HepG2 (cell line): Measurements from ENCODE around the gene ZBP1. TPM values are rescaled to one million over a fixed set of nuclear protein-coding genes. Genes with fewer than 3 reads are reported as not detected.

Experiments used
- ATAC-seq: fragments of 200-7000 bp; cut with Tn5 transposase; 3 replicates; pipeline ENCODE4 v1.9.1; 2020; ENCODE audit warnings: mild to moderate bottlenecking, moderate library complexity
- BruUV-seq: library from RNA; stranded (reverse); fragments of 400-500 nt; replicated peaks from 2 replicates; lab custom pipeline; 2021; lab: Mats Ljungman, UMichigan
- CTCF ChIA-PET: fragments of 300-600 bp; formaldehyde crosslinking; extraction: SDS; loops from one replicate; lab custom pipeline; 2021; ENCODE audit warnings: low total read pairs, inconsistent platforms, low intra/inter-chr PET ratio; lab: Yijun Ruan, JAX
- POLR2A ChIA-PET: fragments of 350-600 bp; sonication (Branson Sonifier 250); formaldehyde crosslinking; loops from one replicate; lab custom pipeline; 2020; ENCODE audit warnings: antibody characterized with exemption, inconsistent platforms; lab: Yijun Ruan, JAX
- DNase-seq: peaks from one replicate; pipeline ENCODE4 v3.0.0-alpha.2; 2015; ENCODE audit warnings: low spot score
- FAIRE-seq: peaks from 3 replicates; lab custom pipeline; 2011; peaks lifted over from hg19 to GRCh38; lab: Jason Lieb, UNC
- H2AFZ ChIP-seq: one replicate; pipeline ENCODE4 v1.6.1; 2011; ENCODE audit warnings: low read length, inconsistent platforms
- H3K27ac ChIP-seq: fragments of 300-600 bp; 3 replicates; pipeline ENCODE4 v1.8.0; 2011; ENCODE audit warnings: mixed run types, mild to moderate bottlenecking, mixed read lengths, low read length, inconsistent platforms; ENCODE audit not compliant: insufficient read depth; ENCODE audit errors: extremely low read length
- H3K27me3 ChIP-seq, 2 experiments: fragments of 200-600 bp in 1 of 2; 2 replicates in 1 of 2; 3 replicates in 1 of 2; pipeline versions ENCODE4 v1.6.0 to v1.8.0; 2011; ENCODE audit warnings: low read length in 2 of 2, mild to moderate bottlenecking in 2 of 2, moderate library complexity in 2 of 2, inconsistent platforms in 1 of 2; ENCODE audit not compliant: insufficient read depth in 2 of 2, control insufficient read depth in 1 of 2
- H3K36me3 ChIP-seq, 2 experiments: fragments of 200-600 bp in 1 of 2; replicated peaks in 1 of 2; 2 replicates in 1 of 2; 3 replicates in 1 of 2; pipeline versions ENCODE4 v1.5.1 to v1.8.0; 2011; ENCODE audit warnings: low read length in 2 of 2, inconsistent platforms in 1 of 2; ENCODE audit not compliant: insufficient read depth in 2 of 2, control insufficient read depth in 1 of 2
- H3K4me1 ChIP-seq: 2 replicates; pipeline ENCODE4 v1.5.1; 2012; ENCODE audit warnings: low read length, inconsistent platforms; ENCODE audit not compliant: insufficient read depth
- H3K4me2 ChIP-seq: 2 replicates; pipeline ENCODE4 v1.6.0; 2011; ENCODE audit warnings: low read depth, low read length, inconsistent platforms
- H3K4me3 ChIP-seq, 3 experiments: fragments of 200-600 bp in 1 of 3; sonication (generic), shearing (Covaris generic) in 1 of 3; replicated peaks in 1 of 3; 2 replicates each; pipeline ENCODE4 v1.5.1; 2011 to 2016; ENCODE audit warnings: low read length in 3 of 3, inconsistent platforms in 2 of 3, low read depth in 2 of 3, mild to moderate bottlenecking in 2 of 3, control low read depth in 1 of 3, mixed read lengths in 1 of 3; ENCODE audit not compliant: insufficient read depth in 1 of 3
- H3K79me2 ChIP-seq: one replicate; pipeline ENCODE4 v1.6.1; 2011; ENCODE audit warnings: low read length, inconsistent platforms; ENCODE audit not compliant: insufficient read depth
- H3K9ac ChIP-seq: 2 replicates; pipeline ENCODE4 v1.6.0; 2011; ENCODE audit warnings: mild to moderate bottlenecking, low read depth, low read length, inconsistent platforms; ENCODE audit not compliant: insufficient read depth
- H3K9me3 ChIP-seq: 2 replicates; pipeline ENCODE4 v1.5.1; 2012; ENCODE audit warnings: mild to moderate bottlenecking, low read length
- H4K20me1 ChIP-seq: 2 replicates; pipeline ENCODE4 v1.6.0; 2011; ENCODE audit warnings: inconsistent platforms, mild to moderate bottlenecking, low read length, moderate library complexity; ENCODE audit not compliant: insufficient read depth
- ATRX ChIP-seq: sonication (generic); formaldehyde crosslinking; IDR thresholded peaks from 2 replicates; pipeline ENCODE4 v1.4.0; 2020; ENCODE audit warnings: missing genetic modification reagents, borderline replicate concordance
- BRCA1 ChIP-seq: sonication (generic); formaldehyde crosslinking; IDR thresholded peaks from 2 replicates; pipeline ENCODE4 v1.4.0; 2020; ENCODE audit warnings: missing genetic modification reagents
- FOXJ3 ChIP-seq: sonication (generic); formaldehyde crosslinking; IDR thresholded peaks from 2 replicates; pipeline ENCODE4 v1.4.0; 2020; ENCODE audit warnings: missing genetic modification reagents, mild to moderate bottlenecking, borderline replicate concordance
- HMGXB3 ChIP-seq: sonication (generic); formaldehyde crosslinking; IDR thresholded peaks from 2 replicates; pipeline ENCODE4 v1.4.0; 2020; ENCODE audit warnings: missing genetic modification reagents, borderline replicate concordance
- KLF11 ChIP-seq: IDR thresholded peaks from 2 replicates; pipeline ENCODE4 v1.6.1; 2016; ENCODE audit warnings: missing compliant biosample characterization
- NCOA5 ChIP-seq: sonication (generic); formaldehyde crosslinking; IDR thresholded peaks from 2 replicates; pipeline ENCODE4 v1.4.0; 2020; ENCODE audit warnings: missing genetic modification reagents
- RAD51 ChIP-seq: fragments of 450-650 bp; IDR thresholded peaks from 2 replicates; pipeline ENCODE4 v1.6.1; 2016; ENCODE audit warnings: borderline replicate concordance
- RFX3 ChIP-seq: IDR thresholded peaks from 2 replicates; pipeline ENCODE4 v1.6.1; 2016; ENCODE audit warnings: missing biosample characterization, missing genetic modification reagents
- ZC3H4 ChIP-seq: sonication (generic); formaldehyde crosslinking; IDR thresholded peaks from 2 replicates; pipeline ENCODE4 v1.4.0; 2020; ENCODE audit warnings: missing genetic modification reagents, borderline replicate concordance
- ZMYM3 ChIP-seq: sonication (generic); formaldehyde crosslinking; IDR thresholded peaks from 2 replicates; pipeline ENCODE4 v1.5.1; 2020; ENCODE audit warnings: mild to moderate bottlenecking, missing genetic modification reagents
- ZNF768 ChIP-seq: sonication (generic); formaldehyde crosslinking; IDR thresholded peaks from 2 replicates; pipeline ENCODE4 v1.4.0; 2020; ENCODE audit warnings: missing genetic modification reagents
- ZNF850 ChIP-seq: sonication (generic); formaldehyde crosslinking; conservative IDR thresholded peaks from 2 replicates; pipeline ENCODE4 v1.9.0; 2021; ENCODE audit warnings: mild to moderate bottlenecking, missing genetic modification reagents
- WGBS: methylation state at CpG from one replicate; pipeline ENCODE4 v1.1.6; 2017; ENCODE audit warnings: low lambda C conversion rate; 5-methylcytosine and 5-hydroxymethylcytosine counted together
- in situ Hi-C: cut with HindIII; loops from 2 replicates; pipeline ENCODE4 v1.10.0; 2017; ENCODE audit warnings: low pct_unique_long_range_greater_than_20kb; ENCODE audit not compliant: extremely low pct_ligation_motif_present
- intact Hi-C: fragments of 100-400 bp; cut with micrococcal nuclease; formaldehyde crosslinking; loops from one replicate; pipeline ENCODE4 v1.10.0; 2022; ENCODE audit not compliant: unreplicated experiment
- polyA plus RNA-seq, 8 experiments: library from polyadenylated mRNA; depleted of rRNA in 3 of 8; stranded (reverse) in 7 of 8; unstranded in 1 of 8; fragments of >200 nt; fragmentation: Illumina TruSeq in 4 of 8; extraction: Trizol in 4 of 8; gene quantifications; 2 replicates each; pipeline versions ENCODE4 v1.2.1 to v1.2.3, GENCODE V29; 2011 to 2016; ENCODE audit warnings: low read depth in 4 of 8, missing spikeins in 1 of 8, mixed read lengths in 1 of 8; ENCODE audit not compliant: insufficient read depth in 1 of 8
- total RNA-seq, 5 experiments: library from RNA; depleted of rRNA; stranded (reverse); fragments of >200 nt; fragmentation: Illumina TruSeq; extraction: Trizol; gene quantifications; 2 replicates each; pipeline ENCODE4 v1.2.3, GENCODE V29; 2016; ENCODE audit warnings: low read depth in 1 of 5

ZBP1 gene
- total and polyA plus RNA-seq, 2 of the 13 experiments (the other 11 are each of a cell fraction or from before 2014, with no cell fraction given), result not detected

DNA sequence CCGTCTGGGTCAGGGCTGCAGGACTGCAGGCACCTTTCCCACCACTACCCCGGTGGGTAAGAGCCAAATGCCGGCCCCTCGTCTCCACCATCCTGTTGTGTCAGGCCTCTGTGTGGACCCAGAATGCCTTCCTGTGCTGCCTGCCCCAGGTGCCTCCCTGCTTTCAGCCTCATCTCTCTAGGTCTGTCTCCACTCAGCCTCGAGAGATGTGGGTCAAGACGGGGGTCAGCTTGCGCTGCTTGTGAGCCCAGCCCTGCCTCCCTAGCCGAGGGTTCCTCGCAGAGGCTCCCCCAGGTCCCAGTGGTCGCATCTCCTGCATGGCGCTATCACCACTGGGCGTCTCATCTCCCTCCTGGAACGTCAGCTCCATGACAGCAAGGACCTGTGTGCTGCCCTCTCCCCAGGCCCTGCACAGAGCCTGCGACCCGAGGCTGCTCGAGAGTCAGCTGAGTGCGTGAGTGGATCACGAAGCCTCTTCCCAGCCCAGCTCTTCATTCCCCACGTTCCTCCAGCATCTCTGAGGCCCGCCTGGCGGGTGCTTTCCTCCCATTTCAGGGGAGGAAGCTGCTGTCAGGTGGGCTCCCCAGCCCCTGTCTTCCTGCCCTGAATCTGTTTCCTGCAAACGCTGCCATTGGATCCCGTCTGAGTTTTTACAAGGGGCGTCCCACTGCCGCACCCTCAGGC is 38.7 kb upstream of the ZBP1 start:
- no peak overlapping the region for H3K9ac ChIP-seq
- in situ Hi-C loops (loop anchor here (5.0 kb wide), 1 partner anchor 428 kb away; no protein-coding TSS in a partner anchor), intact Hi-C loops (no loop called here)
- DNase-seq, result no peak
- FAIRE-seq, result no peak
- H3K4me1 ChIP-seq, result peaks cover 13% of the 10 kb centered on the region
- no peaks in the 10 kb centered on the region for H3K79me2 ChIP-seq
- H4K20me1 ChIP-seq, result peaks cover under 1% of the 10 kb centered on the region; the same call in 1 of the 2 replicates
- no peak overlapping the region for H3K4me2 ChIP-seq
- no peaks in the 10 kb centered on the region for H3K9me3 ChIP-seq
- no peak overlapping the region for H3K27ac ChIP-seq
- CTCF ChIA-PET, result interaction anchor here (1.8 kb wide), 1 partner anchor 551 kb away, joined by 5 read pairs; no protein-coding TSS in a partner anchor
- 14% methylated on average over 22 of the region's 25 CpGs for WGBS
- H3K36me3 ChIP-seq, result no peaks in the 10 kb centered on the region
- TF ChIP-seq KLF11, result no peak
- no peak for TF ChIP-seq ZNF850 (CRISPR knock-in tag)
- no peak for TF ChIP-seq ZC3H4 (CRISPR knock-in tag)
- TF ChIP-seq RFX3 (CRISPR knock-in tag), result no peak
- no peak for TF ChIP-seq FOXJ3 (CRISPR knock-in tag)
- no peak for TF ChIP-seq ATRX (CRISPR knock-in tag)
- no peak for TF ChIP-seq ZMYM3 (CRISPR knock-in tag)
- no peak for TF ChIP-seq RAD51
- no peak for TF ChIP-seq HMGXB3
- TF ChIP-seq ZNF768 (CRISPR knock-in tag), result no peak
- TF ChIP-seq NCOA5 (CRISPR knock-in tag), result no peak
- TF ChIP-seq BRCA1 (CRISPR knock-in tag), result no peak
- no peak overlapping the region for H3K4me3 ChIP-seq
- H3K27me3 ChIP-seq, result peaks cover 28 to 99% of the 10 kb centered on the region in 2 experiments
- POLR2A ChIA-PET, result no interaction called here
- BruUV-seq, result no TSS peak
- no peak for ATAC-seq
- no peak overlapping the region for H2AFZ ChIP-seq
